Gastroesophageal sphincter (tissue), 3 donors: ENCODE results near the gene TRAPPC5.

Source experiments
- CTCF ChIP-seq, 4 experiments: fragments of 200-600 bp in 2 of 4; fragments of 450-650 bp in 2 of 4; sonication (generic) in 1 of 4; IDR thresholded peaks; one replicate each; pipeline ENCODE4 v1.5.1; 2017 to 2019; ENCODE audit warnings: antibody characterized with exemption in 4 of 4, mild to moderate bottlenecking in 2 of 4, moderate library complexity in 2 of 4
- EP300 ChIP-seq: sonication (generic); formaldehyde crosslinking; IDR thresholded peaks from one replicate; pipeline ENCODE4 v1.6.1; 2017; ENCODE audit warnings: antibody characterized with exemption, mild to moderate bottlenecking
- POLR2A ChIP-seq, 2 donors: fragments of 450-650 bp; IDR thresholded peaks; one replicate each; pipeline ENCODE4 v1.6.1; 2017; ENCODE audit warnings: antibody characterized with exemption in 2 of 2, mild to moderate bottlenecking in 2 of 2, moderate library complexity in 1 of 2

GRCh38 chr19:7725791-7726190 lies 45.2 kb downstream of the TRAPPC5 start:
- TF ChIP-seq EP300 (no peak), CTCF (IDR thresholded peaks at IDR 0.05) (no peak), POLR2A (IDR thresholded peaks at IDR 0.05) (no peak)
